Gastroesophageal sphincter (tissue), 4 donors: ENCODE data around the gene BTC. TPM values are rescaled to one million over a fixed set of nuclear protein-coding genes. Genes with fewer than 3 reads are reported as not detected.
A peak's percentile ranks its signal among the peaks of the same experiment; 100 is the strongest.

Source experiments
- ATAC-seq: fragments of 150-250 bp; one replicate; pipeline ENCODE4 v1.9.1; 2016; ENCODE audit warnings: mild to moderate bottlenecking, moderate library complexity
- H3K27ac ChIP-seq, 4 donors: fragments of 200-600 bp; sonication (generic) in 3 of 4; 1 replicate in 3 of 4; 2 replicates in 1 of 4; pipeline ENCODE4 v1.5.1; 2016 to 2019
- H3K27me3 ChIP-seq: fragments of 200-600 bp; sonication (generic); one replicate; pipeline ENCODE4 v1.5.1; 2019
- H3K36me3 ChIP-seq, 2 donors: fragments of 200-600 bp; sonication (generic); one replicate each; pipeline ENCODE4 v1.5.1; 2019; ENCODE audit warnings: control low read depth in 1 of 2
- H3K4me1 ChIP-seq, 3 donors: fragments of 200-600 bp; sonication (generic); 1 replicate in 2 of 3; 2 replicates in 1 of 3; pipeline ENCODE4 v1.5.1; 2016 to 2019; ENCODE audit warnings: control low read depth in 2 of 3
- H3K4me3 ChIP-seq, 2 donors: fragments of 200-600 bp; sonication (generic); one replicate each; pipeline ENCODE4 v1.5.1; 2019; ENCODE audit warnings: mild to moderate bottlenecking in 1 of 2, moderate library complexity in 1 of 2
- H3K9me3 ChIP-seq, 3 donors: fragments of 200-600 bp; sonication (generic); one replicate each; pipeline ENCODE4 v1.5.1; 2017 to 2019; ENCODE audit warnings: control low read depth in 2 of 3
- EP300 ChIP-seq: sonication (generic); formaldehyde crosslinking; IDR thresholded peaks from one replicate; pipeline ENCODE4 v1.6.1; 2017; ENCODE audit warnings: antibody characterized with exemption, mild to moderate bottlenecking
- POLR2A ChIP-seq, 2 donors: fragments of 450-650 bp; IDR thresholded peaks; one replicate each; pipeline ENCODE4 v1.6.1; 2017; ENCODE audit warnings: antibody characterized with exemption in 2 of 2, mild to moderate bottlenecking in 2 of 2, moderate library complexity in 1 of 2
- POLR2AphosphoS5 ChIP-seq: sonication (generic); formaldehyde crosslinking; IDR thresholded peaks from one replicate; pipeline ENCODE4 v1.6.1; 2017; ENCODE audit warnings: antibody characterized with exemption
- WGBS, 2 donors: methylation state at CpG; one replicate each; pipeline ENCODE4 v1.1.5; 2018; ENCODE audit warnings: low coverage in 1 of 2; 5-methylcytosine and 5-hydroxymethylcytosine counted together
- total RNA-seq, 4 donors: library from RNA; depleted of rRNA; stranded (reverse); fragments of >200 nt; gene quantifications; one replicate each; pipeline ENCODE4 v1.1.0, GENCODE V29; 2016
- TF ChIP-seq, protein P1 (sequence below), 4 experiments: fragments of 200-600 bp in 2 of 4; fragments of 450-650 bp in 2 of 4; sonication (generic) in 1 of 4; IDR thresholded peaks; one replicate each; pipeline ENCODE4 v1.5.1; 2017 to 2019; ENCODE audit warnings: antibody characterized with exemption in 4 of 4, mild to moderate bottlenecking in 2 of 4, moderate library complexity in 2 of 4

Gene BTC
- total RNA-seq = 10 to 100 TPM; 40.1 to 77.3 (median 62.5) TPM

DNA sequence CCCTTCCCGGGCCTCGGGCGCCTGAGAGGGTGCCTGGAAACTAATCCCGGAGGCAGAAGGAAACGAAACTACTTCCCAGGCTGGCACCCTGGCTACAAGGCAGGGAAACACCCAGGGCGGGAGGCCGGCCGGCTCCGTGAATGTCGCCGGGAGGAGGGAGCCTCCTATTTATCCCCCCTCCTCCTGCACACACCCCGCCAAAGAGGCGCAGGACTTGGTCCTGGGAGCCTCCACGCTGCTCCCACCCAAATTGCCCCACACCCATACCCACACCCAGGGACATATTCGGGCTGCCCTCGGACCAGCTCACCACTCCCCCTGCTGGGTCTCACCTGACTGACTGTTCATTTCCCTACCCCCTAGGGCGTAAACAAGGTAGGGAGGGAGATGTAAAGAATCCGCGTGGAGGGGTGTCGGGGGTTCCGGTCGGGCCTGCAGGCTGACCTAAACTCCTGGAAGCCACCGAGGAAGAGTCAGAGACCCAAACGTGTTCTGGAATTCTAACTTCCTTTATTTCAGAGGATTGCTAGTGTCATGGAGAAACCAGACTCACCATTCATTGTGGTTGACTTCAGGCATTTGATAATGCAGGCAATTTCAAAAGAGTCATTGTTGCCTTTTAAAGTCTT is at the start of gene BTC:
BTC (minus strand) TSS at position 142 of the 629 bp plus-strand sequence. CDS start 198 bp downstream, outside the sequence.
- Histone ChIP-seq H3K36me3 (no peaks in the 10 kb centered on the region), H3K27me3 (no peaks in the 10 kb centered on the region), H3K27ac (peak within 1 kb of the TSS; percentile 76 to 95 (median 90)), H3K4me3 (peak within 1 kb of the TSS; percentile 46 to 79), H3K4me1 (peaks cover 0 to 43% (median 0%) of the 10 kb centered on the region in 3 donors), H3K9me3 (no peaks in the 10 kb centered on the region)
- 0 to 3% methylated on average over 2 to 6 of the region's 24 CpGs for WGBS, 2 donors
- no peak for TF ChIP-seq EP300
- TF ChIP-seq POLR2AphosphoS5 = peak; percentile 15
- peak in 1 of 2 donors; percentile 17 for TF ChIP-seq POLR2A (IDR thresholded peaks at IDR 0.05)
- TF ChIP-seq, protein P1, sequence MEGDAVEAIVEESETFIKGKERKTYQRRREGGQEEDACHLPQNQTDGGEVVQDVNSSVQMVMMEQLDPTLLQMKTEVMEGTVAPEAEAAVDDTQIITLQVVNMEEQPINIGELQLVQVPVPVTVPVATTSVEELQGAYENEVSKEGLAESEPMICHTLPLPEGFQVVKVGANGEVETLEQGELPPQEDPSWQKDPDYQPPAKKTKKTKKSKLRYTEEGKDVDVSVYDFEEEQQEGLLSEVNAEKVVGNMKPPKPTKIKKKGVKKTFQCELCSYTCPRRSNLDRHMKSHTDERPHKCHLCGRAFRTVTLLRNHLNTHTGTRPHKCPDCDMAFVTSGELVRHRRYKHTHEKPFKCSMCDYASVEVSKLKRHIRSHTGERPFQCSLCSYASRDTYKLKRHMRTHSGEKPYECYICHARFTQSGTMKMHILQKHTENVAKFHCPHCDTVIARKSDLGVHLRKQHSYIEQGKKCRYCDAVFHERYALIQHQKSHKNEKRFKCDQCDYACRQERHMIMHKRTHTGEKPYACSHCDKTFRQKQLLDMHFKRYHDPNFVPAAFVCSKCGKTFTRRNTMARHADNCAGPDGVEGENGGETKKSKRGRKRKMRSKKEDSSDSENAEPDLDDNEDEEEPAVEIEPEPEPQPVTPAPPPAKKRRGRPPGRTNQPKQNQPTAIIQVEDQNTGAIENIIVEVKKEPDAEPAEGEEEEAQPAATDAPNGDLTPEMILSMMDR (IDR thresholded peaks at IDR 0.05) = peak; percentile 29 to 58 (median 50)
- ATAC-seq = peak; percentile 80

- Histone ChIP-seq H3K36me3 (no peaks in the 10 kb centered on the region), H3K4me1 (no peaks in the 10 kb centered on the region), H3K4me3 (no peak overlapping the region), H3K27me3 (no peaks in the 10 kb centered on the region), H3K9me3 (no peaks in the 10 kb centered on the region), H3K27ac (no peak overlapping the region)
- TF ChIP-seq POLR2AphosphoS5 (no peak), POLR2A (IDR thresholded peaks at IDR 0.05) (no peak)
- TF ChIP-seq, protein P1 (IDR thresholded peaks at IDR 0.05) = no peak
- ATAC-seq = no peak
- 40 to 62% methylated on average over 5 to 7 of the region's 7 CpGs for WGBS, 2 donors
Observed at GRCh38 chr4:74840936-74841509, 46.7 kb upstream of the BTC start.

GRCh38 chr4:74838746-74839370 is 44.5 kb upstream of the BTC start:
- H3K4me3 ChIP-seq = no peak overlapping the region
- no peaks in the 10 kb centered on the region for H3K36me3 ChIP-seq
- no peaks in the 10 kb centered on the region for H3K4me1 ChIP-seq
- TF ChIP-seq, protein P1 (IDR thresholded peaks at IDR 0.05) = no peak
- TF ChIP-seq POLR2A (IDR thresholded peaks at IDR 0.05) (no peak), EP300 (no peak)
- WGBS, 2 donors = 84 to 89% methylated on average over 4 of the region's 4 CpGs
- no peaks in the 10 kb centered on the region for H3K9me3 ChIP-seq
- no peaks in the 10 kb centered on the region for H3K27me3 ChIP-seq
- ATAC-seq = no peak
- no peak overlapping the region for H3K27ac ChIP-seq

GRCh38 chr4:74830928-74831327 is 36.6 kb upstream of the BTC start:
- Histone ChIP-seq H3K4me1 (no peaks in the 10 kb centered on the region), H3K36me3 (no peaks in the 10 kb centered on the region), H3K27ac (no peak overlapping the region), H3K4me3 (no peak overlapping the region), H3K9me3 (peaks cover 0 to 17% (median 3%) of the 10 kb centered on the region in 3 donors), H3K27me3 (no peaks in the 10 kb centered on the region)
- no peak for ATAC-seq
- TF ChIP-seq POLR2AphosphoS5 (no peak), POLR2A (IDR thresholded peaks at IDR 0.05) (no peak), EP300 (no peak)
- TF ChIP-seq, protein P1 (IDR thresholded peaks at IDR 0.05) = no peak
- WGBS, 2 donors = 83 to 100% methylated on average over 1 of the region's 1 CpG

DNA sequence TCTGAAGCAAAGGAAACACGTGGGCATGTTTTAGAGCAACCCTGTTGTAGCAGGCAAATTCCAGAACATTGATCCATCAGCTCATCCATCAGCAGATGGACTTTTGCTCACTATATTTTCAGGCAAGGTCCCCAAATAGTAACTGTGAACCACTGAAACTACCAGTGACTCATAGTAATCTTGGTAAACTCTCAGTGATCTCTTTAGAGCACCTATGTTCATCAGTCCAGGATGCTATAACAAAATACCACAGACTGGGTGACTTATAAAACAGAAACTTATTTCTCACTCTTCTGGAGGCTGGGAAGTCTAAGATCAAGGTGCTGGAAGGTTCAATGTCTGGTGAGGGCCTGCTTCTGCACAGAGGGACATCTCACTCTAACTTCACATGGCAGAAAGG is 28.9 kb upstream of the BTC start:
- TF ChIP-seq POLR2A (IDR thresholded peaks at IDR 0.05) (no peak), POLR2AphosphoS5 (no peak), EP300 (no peak)
- TF ChIP-seq, protein P1 (IDR thresholded peaks at IDR 0.05) = no peak
- no peak for ATAC-seq
- no peak overlapping the region for H3K27ac ChIP-seq
- H3K9me3 ChIP-seq = no peaks in the 10 kb centered on the region
- no peak overlapping the region for H3K4me3 ChIP-seq
- H3K27me3 ChIP-seq = no peaks in the 10 kb centered on the region
- H3K4me1 ChIP-seq = no peaks in the 10 kb centered on the region
- H3K36me3 ChIP-seq = no peaks in the 10 kb centered on the region
- WGBS, 2 donors = 63 to 75% methylated on average over 1 of the region's 1 CpG
